Stimulated activated CD8-positive, alpha-beta memory T cell treated with anti-CD3 and anti-CD28 coated beads, Interleukin-4, amount 100 ng/mL, for 1 hour (primary cell): Measurements from ENCODE around the gene ZNF687.

Experiments used
- DNase-seq, 2 donors: peaks; one replicate each; pipeline ENCODE4 v3.0.0-alpha.2; 2020; ENCODE audit warnings: low read depth in 2 of 2, low spot score in 1 of 2

Gene ZNF687

DNA sequence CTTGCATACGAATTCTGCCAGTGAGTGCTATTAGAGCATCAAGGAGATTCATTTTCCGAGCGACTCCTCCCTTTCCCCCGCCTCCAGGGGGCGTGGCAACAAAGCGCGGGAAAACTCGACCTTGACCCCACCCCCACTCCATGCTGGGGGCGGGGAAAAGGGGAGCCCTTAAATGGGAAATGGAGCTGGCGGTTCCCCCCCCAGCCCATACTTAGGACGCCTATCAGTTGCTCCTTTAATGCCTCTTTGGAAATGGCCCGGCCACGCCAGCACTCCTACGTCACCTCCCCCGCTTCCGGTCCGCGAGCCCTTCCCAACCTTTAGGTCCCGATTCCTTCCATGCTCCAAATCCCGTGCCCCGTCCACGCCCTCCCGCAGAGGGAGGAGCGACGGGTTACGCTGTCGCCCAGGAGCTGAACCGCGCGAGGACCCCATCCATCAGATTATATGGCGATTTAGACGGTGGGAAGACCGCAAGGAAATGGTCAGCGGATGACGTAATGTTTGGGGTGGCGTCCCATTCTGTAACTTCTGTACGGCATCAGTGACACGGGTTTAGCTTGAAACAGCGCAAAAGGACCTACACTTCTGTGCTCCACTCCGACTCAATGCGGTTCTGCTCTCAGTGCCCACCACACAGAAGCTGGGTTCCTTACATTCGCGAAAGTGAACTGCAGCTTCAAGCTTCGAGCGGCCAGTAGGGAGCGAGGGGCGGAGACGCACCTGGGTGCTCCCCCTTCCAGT lies 702 bp upstream of the ZNF687 start:
- DNase-seq, result peak; percentile 91 to 95

GRCh38 chr1:151282883-151283725 lies 1.0 kb downstream of the ZNF687 start:
- DNase-seq, result no peak

DNA sequence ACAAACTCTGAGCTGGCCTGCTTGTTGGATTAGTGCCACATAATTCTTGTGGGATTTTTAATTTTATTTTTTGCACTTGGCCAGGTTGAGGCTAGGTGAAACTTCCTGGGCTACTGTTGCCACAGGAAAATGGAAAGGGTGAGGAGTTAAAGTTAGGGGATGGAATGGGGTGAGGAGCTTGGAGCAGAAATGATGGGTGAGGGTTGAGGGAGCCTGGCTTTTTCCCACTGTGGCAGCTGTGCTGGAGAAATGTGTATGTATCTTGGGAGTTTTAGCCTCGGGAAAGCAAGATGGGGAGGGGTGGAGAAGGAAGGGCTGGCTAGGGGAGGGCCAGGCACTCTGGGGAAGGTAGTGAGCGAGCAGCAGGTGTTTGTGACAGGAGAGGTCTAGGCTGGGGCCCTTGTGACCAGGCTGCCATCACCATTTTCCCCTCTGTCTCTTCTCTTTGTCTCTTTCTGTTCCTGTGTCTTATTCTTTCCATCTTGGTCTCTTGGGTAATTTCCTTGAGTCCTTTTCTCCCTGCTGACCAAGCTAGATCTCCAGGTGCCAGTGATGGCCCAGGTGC lies 2.0 kb downstream of the ZNF687 start:
- no peak for DNase-seq

- no peak for DNase-seq
Measured at GRCh38 chr1:151286619-151287340, 4.7 kb downstream of the ZNF687 start.

DNA sequence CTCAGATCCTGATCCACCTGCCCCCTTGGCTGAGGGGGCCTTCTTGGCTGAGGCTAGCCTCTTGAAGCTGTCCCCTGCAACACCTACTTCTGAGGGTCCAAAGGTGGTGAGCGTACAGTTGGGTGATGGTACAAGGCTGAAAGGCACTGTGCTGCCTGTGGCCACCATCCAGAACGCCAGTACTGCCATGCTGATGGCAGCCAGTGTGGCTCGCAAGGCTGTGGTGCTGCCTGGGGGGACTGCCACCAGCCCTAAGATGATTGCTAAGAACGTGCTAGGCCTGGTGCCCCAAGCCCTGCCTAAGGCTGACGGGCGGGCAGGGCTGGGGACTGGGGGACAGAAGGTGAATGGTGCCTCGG lies 5.2 kb downstream of the ZNF687 start:
- no peak for DNase-seq

GRCh38 chr1:151287767-151288500 lies 5.8 kb downstream of the ZNF687 start:
- DNase-seq, result no peak

- no peak for DNase-seq
Measured at GRCh38 chr1:151288502-151288901, 6.4 kb downstream of the ZNF687 start.

GRCh38 chr1:151289080-151289935 lies 7.2 kb downstream of the ZNF687 start:
- no peak for DNase-seq

- DNase-seq, result no peak
Measured at GRCh38 chr1:151289991-151290708, 8.1 kb downstream of the ZNF687 start.

GRCh38 chr1:151290709-151291303 lies 8.7 kb downstream of the ZNF687 start:
- DNase-seq, result no peak

- DNase-seq, result no peak
Measured at GRCh38 chr1:151292207-151293030, 10.3 kb downstream of the ZNF687 start.

GRCh38 chr1:151293093-151293492 lies 11.0 kb downstream of the ZNF687 start:
- no peak for DNase-seq

- DNase-seq, result no peak
Measured at GRCh38 chr1:151294742-151295462, 12.8 kb downstream of the ZNF687 start.

- DNase-seq, result no peak
Measured at GRCh38 chr1:151309811-151310323, 27.8 kb downstream of the ZNF687 start.

GRCh38 chr1:151311011-151311410 lies 28.9 kb downstream of the ZNF687 start:
- DNase-seq, result no peak

- peak; percentile 33 to 43 for DNase-seq
Measured at GRCh38 chr1:151311589-151312331, 29.7 kb downstream of the ZNF687 start.
